ENCODE measurements around the gene TERT.
"Not testable (repeated sequence)": the region's sequence is repeated elsewhere in the genome, so short reads cannot be mapped to it uniquely, and the experiment has no call there.

TERT gene

DNA sequence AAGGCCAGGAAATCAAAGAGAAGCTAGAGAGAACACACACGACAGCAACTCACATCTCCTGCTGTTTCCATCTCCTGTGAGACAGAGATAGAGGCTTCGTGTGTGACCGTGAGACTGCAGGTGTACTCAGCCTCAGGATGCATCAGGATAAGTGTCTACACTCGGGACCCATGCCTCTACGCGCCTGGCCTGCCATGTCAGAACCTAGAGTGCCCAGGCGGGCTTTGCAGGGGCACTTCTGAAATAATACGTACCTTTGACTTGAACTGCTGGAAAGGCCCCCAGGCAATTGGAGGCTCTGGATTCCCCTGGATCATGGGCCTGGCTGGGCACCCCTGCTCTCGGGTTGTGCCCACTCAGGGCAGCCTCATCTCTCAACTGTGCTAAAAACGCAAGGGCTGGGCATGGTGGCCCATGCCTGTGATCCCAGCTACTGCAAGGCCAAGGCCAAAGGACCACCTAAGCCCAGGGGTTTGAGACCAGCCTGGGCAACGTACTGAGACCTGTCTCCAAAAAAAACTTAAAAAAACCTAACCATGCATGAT is 37.1 kb upstream of the TERT start:
- DNase-seq (ENCODE audit: low read depth in 1 of 2, low spot score in 1 of 2): no peak

DNA sequence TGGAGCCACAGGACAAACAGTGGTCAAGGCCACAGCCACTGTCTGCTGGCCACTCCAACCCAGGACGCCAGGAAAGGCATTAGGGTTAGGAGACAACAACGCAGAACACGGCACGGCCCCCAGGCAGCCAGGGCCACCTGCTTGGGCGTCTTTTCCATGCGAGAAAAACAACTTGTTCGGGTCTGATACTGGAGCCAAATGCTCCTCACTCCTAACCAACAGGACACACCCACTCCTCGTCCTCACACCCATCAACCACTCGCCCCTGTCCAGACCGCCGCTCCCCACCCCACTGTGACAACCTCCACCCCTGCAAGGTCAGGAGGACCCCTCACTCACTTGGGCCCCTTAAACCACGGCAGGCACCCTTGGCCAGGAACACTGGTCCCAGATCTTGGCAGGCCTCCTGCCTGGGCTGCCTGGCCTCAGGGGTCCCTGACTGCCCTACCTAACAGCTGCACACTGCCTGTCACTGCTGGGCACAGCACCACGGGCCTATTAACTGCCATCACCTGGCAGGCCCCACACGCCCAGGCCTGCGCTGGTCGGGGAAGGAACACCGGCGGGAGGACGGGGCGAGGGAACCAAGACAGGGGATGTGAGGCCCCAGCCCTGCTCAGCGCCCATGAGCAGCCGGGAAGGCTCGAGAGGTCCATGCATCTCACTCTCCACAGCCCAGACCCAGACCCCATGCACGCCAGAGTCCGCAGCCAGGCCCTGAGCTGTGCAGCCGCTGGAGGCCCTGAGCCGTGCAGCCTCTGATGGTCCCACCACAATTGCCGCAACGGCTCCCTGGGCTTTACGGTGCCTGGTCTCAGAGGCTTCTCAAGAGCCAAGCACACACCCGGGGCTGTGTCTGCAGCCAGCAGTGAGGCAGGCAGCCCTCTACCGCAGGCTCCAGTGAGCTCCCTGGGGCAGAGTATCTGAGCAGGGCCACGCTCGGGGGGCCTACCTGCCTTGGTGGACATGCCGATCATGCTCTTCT is 36.3 kb upstream of the TERT start:
- no peak for DNase-seq (ENCODE audit: low read depth in 1 of 2, low spot score in 1 of 2)

DNA sequence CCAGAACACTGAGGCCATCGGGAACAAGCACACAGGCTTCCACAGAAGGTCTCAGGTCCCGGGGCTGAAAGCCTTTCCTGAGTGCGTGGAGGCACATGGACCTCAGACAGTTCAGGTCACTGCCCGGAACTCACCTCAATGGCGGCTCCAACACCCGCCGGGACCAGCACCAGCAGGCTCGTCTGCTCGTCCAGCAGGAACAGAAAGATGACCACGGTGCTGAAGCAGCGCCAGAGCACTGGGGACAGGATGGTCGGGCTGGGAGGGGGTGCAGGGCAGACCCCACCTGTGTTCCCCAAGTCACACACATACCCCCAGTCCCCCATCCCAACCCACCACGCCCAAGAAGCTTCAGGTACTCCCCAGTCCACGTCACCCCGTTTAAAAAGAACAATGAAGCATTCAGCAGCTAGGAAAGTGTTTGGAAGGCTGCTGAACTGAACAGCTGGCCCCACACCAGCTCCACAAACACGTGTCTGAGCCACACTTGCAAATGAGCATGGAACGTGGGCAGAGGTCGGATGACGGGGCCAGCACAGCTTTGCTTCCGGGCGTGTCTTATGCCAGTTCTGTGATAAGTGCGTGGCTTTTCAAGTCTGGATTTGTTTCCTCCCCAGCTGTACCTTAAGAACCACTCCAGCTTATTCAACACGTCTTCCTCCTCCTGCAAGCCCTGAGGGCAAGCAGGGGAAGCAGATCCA is 35.4 kb upstream of the TERT start:
- DNase-seq (ENCODE audit: low read depth in 1 of 2, low spot score in 1 of 2): no peak

DNA sequence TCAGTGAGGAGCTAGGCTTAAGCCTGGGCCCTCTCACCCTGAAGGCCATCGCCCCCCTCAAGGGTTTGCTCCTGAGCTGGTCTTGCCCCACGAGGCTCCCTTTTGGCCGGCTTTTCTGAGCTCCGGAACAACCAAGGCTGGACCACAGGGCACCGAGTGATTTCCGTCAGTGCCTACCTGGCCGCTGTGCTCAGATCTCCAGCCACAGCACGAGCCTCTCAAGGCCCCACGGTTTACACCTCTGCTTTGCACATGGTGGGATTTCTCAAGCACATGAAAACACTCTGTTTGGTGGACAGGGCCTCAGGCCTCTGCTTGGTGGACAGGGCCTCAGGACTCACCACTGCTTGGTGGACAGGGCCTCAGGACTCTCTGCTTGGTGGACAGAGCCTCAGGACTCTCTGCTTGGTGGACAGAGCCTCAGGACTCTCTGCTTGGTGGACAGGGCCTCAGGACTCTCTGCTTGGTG is 34.3 kb upstream of the TERT start:
- no peak for DNase-seq (ENCODE audit: low read depth in 1 of 2, low spot score in 1 of 2)

DNA sequence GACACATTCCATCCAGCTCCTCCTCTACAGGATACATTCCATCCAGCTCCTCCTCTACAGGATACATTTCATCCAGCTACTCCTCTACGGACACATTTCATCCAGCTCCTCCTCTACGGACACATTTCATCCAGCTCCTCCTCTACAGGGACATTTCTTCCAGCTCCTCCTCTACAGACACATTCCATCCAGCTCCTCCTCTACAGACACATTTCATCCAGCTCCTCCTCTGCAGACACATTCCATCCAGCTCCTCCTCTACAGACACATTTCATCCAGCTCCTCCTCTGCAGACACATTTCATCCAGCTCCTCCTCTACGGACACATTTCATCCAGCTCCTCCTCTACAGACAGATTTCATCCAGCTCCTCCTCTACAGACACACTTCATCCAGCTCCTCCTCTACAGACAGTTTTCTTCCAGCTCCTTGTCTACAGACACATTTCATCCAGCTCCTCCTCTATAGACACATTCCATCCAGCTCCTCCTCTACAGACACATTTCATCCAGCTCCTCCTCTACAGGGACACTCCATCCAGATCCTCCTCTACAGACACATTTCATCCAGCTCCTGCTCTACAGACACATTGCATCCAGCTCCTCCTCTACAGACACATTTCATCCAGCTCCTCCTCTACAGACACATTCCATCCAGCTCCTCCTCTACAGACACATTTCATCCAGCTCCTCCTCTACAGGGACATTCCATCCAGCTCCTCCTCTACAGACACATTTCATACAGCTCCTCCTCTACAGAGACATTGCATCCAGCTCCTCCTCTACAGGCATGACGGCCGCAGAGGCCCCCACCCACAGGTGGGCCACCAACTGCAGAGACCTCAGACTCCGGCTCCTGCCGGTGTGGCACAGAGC is 33.6 kb upstream of the TERT start:
- not testable (repeated sequence) for DNase-seq (ENCODE audit: low read depth in 1 of 2, low spot score in 1 of 2)

DNA sequence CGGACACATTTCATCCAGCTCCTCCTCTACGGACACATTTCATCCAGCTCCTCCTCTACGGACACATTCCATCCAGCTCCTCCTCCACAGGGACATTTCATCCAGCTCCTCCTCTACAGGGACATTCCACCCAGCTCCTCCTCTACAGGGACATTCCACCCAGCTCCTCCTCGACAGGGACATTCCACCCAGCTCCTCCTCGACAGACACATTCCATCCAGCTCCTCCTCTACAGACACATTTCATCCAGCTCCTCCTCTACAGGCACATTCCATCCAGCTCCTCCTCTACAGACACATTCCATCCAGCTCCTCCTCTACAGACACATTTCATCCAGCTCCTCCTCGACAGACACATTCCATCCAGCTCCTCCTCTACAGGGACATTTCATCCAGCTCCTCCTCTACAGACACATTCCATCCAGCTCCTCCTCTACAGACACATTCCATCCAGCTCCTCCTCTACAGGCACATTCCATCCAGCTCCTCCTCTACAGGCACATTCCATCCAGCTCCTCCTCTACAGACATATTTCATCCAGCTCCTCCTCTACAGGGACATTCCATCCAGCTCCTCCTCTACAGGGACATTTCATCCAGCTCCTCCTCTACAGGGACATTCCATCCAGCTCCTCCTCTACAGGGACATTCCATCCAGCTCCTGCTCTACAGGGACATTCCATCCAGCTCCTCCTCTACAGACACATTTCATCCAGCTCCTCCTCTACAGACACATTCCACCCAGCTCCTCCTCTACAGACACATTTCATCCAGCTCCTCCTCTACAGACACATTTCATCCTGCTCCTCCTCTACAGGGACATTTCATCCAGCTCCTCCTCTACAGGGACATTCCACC is 32.3 kb upstream of the TERT start:
- not testable (repeated sequence) for DNase-seq (ENCODE audit: low read depth in 1 of 2, low spot score in 1 of 2)

DNA sequence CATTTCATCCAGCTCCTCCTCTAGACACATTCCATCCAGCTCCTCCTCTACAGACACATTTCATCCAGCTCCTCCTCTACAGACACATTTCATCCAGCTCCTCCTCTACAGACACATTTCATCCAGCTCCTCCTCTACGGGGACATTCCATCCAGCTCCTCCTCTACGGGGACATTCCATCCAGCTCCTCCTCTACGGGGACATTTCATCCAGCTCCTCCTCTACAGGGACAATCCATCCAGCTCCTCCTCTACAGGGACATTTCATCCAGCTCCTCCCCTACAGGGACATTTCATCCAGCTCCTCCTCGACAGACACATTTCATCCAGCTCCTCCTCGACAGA is 31.6 kb upstream of the TERT start:
- not testable (repeated sequence) for DNase-seq (ENCODE audit: low read depth in 1 of 2, low spot score in 1 of 2)

DNA sequence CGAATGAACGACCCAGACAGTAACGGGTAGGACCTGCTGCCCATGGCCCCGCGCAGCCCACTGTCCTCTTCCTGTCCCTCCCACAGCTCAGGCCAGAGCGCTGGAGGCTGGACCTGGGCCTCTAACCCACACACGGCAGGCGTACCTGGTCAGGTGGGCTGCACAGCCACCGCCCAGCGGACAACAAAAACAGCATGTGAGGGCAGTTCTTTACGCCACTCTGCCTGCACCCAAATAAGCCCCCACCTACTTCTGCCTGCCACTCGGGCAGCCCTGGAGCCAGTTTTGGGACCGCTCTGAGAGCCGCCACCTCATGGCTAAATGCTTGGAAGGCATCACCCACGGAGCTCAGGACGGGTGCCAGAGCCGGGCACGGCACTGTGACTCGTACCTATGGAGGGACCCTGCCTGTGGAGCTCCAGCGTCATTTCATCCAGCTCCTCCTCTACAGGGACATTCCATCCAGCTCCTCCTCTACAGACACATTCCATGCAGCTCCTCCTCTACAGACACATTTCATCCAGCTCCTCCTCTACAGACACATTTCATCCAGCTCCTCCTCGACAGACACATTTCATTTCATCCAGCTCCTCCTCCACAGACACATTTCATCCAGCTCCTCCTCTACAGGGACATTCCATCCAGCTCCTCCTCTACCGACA is 31.1 kb upstream of the TERT start:
- DNase-seq (ENCODE audit: low read depth in 1 of 2, low spot score in 1 of 2): no peak

DNA sequence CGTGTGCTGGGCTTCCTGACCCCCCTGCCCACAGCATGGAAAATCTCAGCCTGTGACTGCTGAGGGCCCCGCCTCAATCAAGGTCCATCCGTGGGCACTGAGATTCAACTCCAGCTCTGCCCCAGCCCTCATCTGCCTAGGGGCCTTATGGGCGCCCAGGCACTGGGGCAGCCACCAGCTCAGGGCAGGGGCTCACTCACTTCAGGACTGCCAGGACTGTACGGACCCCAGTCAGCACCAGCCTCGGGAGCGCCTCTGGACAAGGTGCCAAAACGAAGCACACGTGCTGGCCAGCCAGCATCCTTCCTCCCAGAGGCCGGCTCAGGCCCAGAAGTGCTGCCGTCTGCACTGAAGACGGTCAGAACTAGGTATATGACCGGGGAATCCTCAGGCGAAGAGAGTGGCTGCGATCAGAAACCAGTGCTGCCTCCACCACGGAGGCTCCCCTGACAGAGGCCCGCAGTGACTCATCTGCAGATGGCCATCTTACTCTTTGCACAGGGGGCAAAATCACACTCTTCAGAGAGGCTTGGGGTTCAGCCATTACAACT is 30.4 kb upstream of the TERT start:
- DNase-seq (ENCODE audit: low read depth in 1 of 2, low spot score in 1 of 2): no peak

DNA sequence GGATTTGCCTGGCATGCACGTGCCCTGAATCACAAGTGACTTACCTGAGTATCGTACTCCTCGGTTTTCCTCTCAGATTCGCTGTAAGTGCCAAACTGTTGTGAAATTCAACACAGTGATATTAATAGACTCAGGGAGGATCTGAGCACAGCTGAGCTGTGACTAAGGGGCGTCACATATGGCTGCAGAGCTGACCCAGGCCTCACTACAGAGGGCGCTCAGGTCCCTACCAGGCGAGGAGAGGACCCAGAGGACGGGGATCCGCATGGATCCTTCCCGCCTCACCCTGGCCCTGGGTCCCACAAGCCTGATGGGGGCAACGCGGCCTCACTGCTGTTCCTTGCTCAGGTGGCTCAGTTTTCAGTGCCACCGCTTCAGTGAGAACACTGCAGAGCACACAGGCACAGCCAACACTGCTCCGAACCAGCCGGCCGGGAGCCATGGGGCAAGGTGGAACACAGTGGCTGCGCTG is 29.9 kb upstream of the TERT start:
- DNase-seq (ENCODE audit: low read depth in 1 of 2, low spot score in 1 of 2): no peak

DNA sequence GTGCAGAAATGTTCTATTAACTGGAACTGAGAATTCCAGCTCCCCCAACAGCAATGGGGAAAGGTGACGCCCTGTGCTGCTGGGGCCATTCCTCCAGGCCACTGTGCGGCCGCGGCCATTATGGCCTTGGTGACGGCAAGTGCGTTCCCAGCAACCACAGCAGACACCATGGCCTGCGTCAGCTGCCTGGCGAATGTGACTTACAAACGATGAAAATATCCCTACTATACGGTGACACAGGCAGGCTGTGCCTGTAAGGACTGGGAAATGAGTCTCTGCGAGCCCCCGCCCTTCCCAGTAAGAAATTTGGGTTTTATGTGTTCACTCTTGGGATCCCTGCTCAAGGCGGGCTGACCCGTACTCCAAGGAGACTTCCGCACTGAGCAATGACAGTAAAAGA is 29.4 kb upstream of the TERT start:
- DNase-seq (ENCODE audit: low read depth in 1 of 2, low spot score in 1 of 2): no peak

DNA sequence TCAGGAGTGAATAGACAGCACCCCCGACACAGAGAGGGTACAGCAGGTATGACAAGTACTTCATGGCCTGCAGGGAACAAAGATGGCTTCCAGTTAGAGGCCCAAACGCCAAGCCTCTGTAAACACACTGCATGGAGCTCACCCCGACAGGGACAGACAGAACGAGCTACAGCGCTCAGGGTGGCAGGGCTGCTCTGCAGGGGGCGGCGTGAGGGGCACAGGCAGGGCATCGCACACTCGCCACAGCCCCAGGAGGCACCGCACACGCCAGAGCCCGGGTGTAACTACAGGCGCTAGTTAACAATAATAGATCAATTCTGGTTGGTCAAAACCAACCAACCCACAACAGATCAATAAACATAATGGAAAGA is 28.9 kb upstream of the TERT start:
- no peak for DNase-seq (ENCODE audit: low read depth in 1 of 2, low spot score in 1 of 2)

DNA sequence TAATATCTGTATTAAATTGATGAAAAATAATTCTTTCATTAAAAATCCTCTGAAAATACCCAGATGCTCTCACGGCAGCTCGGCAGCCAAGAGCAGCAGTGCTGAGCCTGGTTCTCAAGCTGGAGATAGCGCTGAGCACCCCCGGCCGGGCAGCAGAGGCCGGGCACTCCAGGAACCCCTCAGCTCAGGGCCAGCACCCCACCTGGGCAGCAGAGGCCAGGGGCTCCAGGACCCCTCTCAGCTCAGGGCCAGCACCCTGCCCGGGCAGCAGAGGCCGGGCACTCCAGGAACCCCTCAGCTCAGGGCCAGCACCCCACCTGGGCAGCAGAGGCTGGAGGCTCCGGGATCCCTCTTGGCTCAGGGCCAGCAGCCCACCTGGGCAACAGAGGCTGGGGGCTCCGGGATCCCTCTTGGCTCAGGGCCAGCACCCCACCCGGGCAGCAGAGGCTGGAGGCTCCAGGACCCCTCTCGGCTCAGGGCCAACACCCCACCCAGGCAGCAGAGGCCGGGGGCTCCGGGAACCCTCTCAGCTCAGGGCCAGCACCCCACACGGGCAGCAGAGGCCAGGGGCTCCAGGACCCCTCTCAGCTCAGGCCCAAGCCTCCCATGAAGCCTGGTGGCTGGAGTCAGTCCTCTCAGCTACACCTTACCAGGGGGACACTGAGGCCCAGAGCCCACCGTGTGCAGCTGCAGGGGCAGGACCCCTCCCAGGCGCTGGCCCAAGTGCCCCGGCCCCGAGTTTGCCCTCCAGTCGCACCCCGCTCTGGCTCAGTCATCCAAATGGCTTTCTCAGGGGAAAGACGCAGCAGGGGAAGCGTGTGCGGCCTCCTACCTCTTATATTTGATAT is 28.3 kb upstream of the TERT start:
- DNase-seq (ENCODE audit: low read depth in 1 of 2, low spot score in 1 of 2): no peak

DNA sequence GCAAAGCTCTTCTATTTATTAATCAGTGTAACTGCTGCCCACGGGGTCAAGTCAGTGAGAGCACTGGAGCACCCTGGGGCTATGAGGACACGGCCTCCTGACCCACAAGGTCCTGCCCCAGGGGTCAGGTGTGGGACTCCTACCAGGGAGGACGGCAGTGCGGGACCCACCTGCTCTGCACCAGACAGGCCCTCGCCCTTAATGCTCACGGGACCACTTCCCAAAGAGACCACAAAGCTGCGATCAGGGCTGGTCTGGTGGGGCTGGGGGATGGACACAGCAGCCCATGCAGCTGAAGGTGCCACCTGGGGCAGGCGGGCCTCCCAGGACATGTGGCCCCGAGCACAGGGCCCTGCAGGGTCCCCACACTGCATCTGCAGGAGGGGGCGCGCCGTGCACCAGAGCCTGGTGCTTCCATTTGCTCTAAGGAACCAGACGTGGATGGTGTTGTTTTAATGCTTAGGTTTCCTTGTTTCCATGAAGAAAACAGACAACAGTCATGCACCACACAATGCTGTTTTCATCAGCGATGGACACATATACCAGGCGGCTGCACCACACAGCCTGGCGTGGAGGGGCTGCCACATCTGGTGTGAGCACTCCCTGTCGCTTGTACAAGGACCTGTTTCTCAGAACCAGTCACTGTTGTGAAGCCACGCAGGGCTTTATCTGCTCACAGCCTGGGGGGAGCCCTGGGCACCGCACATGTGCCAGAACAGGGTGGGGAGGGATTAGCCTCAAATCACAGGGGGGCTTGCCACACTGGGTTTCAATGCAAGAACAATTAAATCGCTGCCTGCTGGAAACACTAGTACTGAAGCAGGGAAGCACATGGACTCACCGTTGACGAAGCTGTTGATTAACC is 27.4 kb upstream of the TERT start:
- DNase-seq (ENCODE audit: low read depth in 1 of 2, low spot score in 1 of 2): no peak

DNA sequence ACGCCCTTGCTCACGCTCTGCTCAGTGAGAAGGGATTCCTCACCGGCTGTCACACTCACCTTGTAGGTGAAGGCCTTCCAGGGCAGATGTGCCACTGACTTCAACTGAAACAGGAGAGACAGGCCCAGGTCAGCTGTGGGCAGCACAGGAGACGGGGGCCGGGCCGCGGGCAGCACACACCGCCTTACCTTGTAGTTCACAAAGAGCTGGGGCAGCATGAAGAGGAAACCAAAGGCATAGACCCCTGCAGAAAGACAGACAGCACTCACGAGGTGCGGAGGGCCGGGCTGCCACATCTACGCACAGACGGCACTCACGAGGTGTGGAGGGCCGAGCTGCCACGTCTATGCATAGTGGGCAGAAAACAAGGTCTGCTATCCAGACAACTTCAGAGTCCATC is 26.7 kb upstream of the TERT start:
- DNase-seq (ENCODE audit: low read depth in 1 of 2, low spot score in 1 of 2): no peak

DNA sequence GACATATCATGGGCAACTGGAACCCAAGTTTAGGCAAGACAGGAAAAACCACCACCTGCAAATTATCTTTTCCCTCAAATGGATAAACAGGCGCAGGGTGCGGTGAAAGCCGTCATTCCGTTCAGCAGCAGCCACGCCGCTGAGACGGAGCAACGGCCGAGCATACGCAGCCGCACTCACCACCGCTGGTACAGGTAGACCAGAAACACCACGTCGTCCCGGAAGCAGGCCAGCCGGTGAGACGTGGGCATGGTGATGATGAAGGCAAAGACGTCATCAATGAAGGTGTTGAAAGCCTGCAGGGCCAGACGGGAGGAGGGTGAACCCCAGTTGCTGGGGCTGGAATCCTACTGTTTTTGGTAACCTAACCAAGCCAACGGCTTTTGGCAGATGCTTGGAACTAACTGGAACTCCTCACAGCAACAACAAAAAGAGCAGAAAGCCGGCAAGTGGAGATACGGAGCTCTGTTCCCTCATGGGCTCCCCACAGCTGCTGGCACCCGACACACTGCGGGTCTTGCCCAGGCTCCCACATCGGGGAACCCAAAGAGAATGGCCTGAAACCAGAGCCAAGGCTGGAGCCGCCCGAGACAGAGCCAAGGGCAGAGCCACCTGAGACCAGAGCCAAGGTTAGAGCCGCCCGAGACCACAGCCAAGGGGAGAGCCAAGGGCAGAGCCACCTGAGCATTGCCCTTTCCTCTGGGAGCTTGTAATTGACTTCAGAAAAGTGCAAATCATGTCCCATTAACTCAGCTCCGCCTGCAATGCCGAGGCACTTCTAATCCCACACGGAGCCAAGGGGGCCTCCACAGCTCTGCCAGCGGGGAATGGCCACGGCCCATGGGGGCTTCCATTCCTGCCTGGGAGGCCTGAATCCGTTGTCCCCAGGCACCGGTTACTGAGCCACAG is 25.8 kb upstream of the TERT start:
- no peak for DNase-seq (ENCODE audit: low read depth in 1 of 2, low spot score in 1 of 2)

Data from stimulated activated CD4-positive, alpha-beta T cell treated with anti-CD3 and anti-CD28 coated beads, Interleukin-15, amount 100 ng/mL, for 1 hour (primary cell).